Measurements from ENCODE around the gene OR51B6. TPM values are rescaled to one million over a fixed set of nuclear protein-coding genes. Genes with fewer than 3 reads are reported as not detected.

The OR51B6 gene
- total and polyA plus RNA-seq, 2 of the 13 experiments (the other 11 are each of a cell fraction or from before 2014, with no cell fraction given), result not detected

GRCh38 chr11:5345831-5346230 is 5.5 kb upstream of the OR51B6 start:
- in situ Hi-C loops (cut with HindIII; ENCODE audit: extremely low pct_ligation_motif_present, low pct_unique_long_range_greater_than_20kb), result no loop called here
- TF ChIP-seq TBX3 (IDR thresholded peaks at IDR 0.05; ENCODE audit: borderline replicate concordance), result no peak
- TF ChIP-seq NKX3-1 (CRISPR knock-in tag; IDR thresholded peaks at IDR 0.05), result no peak
- no peak for TF ChIP-seq MYC (CRISPR knock-in tag; IDR thresholded peaks at IDR 0.05; ENCODE audit: borderline replicate concordance)
- no peak for TF ChIP-seq GATA4 (IDR thresholded peaks at IDR 0.05; ENCODE audit: borderline replicate concordance, low read depth)
- TF ChIP-seq, protein P1, sequence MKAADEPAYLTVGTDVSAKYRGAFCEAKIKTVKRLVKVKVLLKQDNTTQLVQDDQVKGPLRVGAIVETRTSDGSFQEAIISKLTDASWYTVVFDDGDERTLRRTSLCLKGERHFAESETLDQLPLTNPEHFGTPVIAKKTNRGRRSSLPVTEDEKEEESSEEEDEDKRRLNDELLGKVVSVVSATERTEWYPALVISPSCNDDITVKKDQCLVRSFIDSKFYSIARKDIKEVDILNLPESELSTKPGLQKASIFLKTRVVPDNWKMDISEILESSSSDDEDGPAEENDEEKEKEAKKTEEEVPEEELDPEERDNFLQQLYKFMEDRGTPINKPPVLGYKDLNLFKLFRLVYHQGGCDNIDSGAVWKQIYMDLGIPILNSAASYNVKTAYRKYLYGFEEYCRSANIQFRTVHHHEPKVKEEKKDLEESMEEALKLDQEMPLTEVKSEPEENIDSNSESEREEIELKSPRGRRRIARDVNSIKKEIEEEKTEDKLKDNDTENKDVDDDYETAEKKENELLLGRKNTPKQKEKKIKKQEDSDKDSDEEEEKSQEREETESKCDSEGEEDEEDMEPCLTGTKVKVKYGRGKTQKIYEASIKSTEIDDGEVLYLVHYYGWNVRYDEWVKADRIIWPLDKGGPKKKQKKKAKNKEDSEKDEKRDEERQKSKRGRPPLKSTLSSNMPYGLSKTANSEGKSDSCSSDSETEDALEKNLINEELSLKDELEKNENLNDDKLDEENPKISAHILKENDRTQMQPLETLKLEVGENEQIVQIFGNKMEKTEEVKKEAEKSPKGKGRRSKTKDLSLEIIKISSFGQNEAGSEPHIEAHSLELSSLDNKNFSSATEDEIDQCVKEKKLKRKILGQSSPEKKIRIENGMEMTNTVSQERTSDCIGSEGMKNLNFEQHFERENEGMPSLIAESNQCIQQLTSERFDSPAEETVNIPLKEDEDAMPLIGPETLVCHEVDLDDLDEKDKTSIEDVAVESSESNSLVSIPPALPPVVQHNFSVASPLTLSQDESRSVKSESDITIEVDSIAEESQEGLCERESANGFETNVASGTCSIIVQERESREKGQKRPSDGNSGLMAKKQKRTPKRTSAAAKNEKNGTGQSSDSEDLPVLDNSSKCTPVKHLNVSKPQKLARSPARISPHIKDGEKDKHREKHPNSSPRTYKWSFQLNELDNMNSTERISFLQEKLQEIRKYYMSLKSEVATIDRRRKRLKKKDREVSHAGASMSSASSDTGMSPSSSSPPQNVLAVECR (CRISPR knock-in tag; IDR thresholded peaks at IDR 0.05; ENCODE audit: borderline replicate concordance), result no peak
- no peak for TF ChIP-seq CENPT (CRISPR knock-in tag; IDR thresholded peaks at IDR 0.05; ENCODE audit: low read depth)
- no peak for TF ChIP-seq KIAA2018 (CRISPR knock-in tag; IDR thresholded peaks at IDR 0.05; ENCODE audit: borderline replicate concordance)
- no peak for TF ChIP-seq ZIK1 (CRISPR knock-in tag; IDR thresholded peaks at IDR 0.05; ENCODE audit: borderline replicate concordance, low read depth)
- TF ChIP-seq, protein P2, sequence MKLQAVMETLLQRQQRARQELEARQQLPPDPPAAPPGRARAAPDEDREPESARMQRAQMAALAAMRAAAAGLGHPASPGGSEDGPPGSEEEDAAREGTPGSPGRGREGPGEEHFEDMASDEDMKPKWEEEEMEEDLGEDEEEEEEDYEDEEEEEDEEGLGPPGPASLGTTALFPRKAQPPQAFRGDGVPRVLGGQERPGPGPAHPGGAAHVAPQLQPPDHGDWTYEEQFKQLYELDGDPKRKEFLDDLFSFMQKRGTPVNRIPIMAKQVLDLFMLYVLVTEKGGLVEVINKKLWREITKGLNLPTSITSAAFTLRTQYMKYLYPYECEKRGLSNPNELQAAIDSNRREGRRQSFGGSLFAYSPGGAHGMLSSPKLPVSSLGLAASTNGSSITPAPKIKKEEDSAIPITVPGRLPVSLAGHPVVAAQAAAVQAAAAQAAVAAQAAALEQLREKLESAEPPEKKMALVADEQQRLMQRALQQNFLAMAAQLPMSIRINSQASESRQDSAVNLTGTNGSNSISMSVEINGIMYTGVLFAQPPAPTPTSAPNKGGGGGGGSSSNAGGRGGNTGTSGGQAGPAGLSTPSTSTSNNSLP (IDR thresholded peaks at IDR 0.05; ENCODE audit: low read depth, low read length), result no peak

More at GRCh38 chr11:5345831-5346230, 5.5 kb upstream of the OR51B6 start:
- H3K4me2 ChIP-seq (ENCODE audit: low read depth, low read length), result no peak overlapping the region
- no TSS peak for BruUV-seq (replicated peaks)
- POLR2A ChIA-PET, result no interaction called here
- no peaks in the 10 kb centered on the region for H4K20me1 ChIP-seq (ENCODE audit: insufficient read depth, low read length)
- no peak overlapping the region for H3K4me3 ChIP-seq (replicated peaks in 1 of 3; ENCODE audit: insufficient read depth in 1 of 3, low read depth in 2 of 3, low read length in 3 of 3)
- ATAC-seq (no peak), FAIRE-seq (no peak), DNase-seq (ENCODE audit: low spot score) (no peak)
- CTCF ChIA-PET (ENCODE audit: low intra/inter-chr PET ratio, low total read pairs), result no interaction called here
- no peaks in the 10 kb centered on the region for H3K9me3 ChIP-seq (ENCODE audit: low read length)
- intact Hi-C loops (cut with micrococcal nuclease; ENCODE audit: unreplicated experiment), result no loop called here
- no peaks in the 10 kb centered on the region for H3K36me3 ChIP-seq (replicated peaks in 1 of 2; ENCODE audit: control insufficient read depth in 1 of 2, insufficient read depth in 2 of 2, low read length in 2 of 2)
- H3K27me3 ChIP-seq (ENCODE audit: control insufficient read depth in 1 of 2, insufficient read depth in 2 of 2, low read length in 2 of 2), result no peaks in the 10 kb centered on the region
- H2AFZ ChIP-seq (ENCODE audit: low read length), result no peak overlapping the region
- 4% methylated on average over 3 of the region's 3 CpGs for WGBS (ENCODE audit: low lambda C conversion rate)
- H3K9ac ChIP-seq (ENCODE audit: insufficient read depth, low read depth, low read length), result no peak overlapping the region
- H3K4me1 ChIP-seq (ENCODE audit: insufficient read depth, low read length), result no peaks in the 10 kb centered on the region
- H3K27ac ChIP-seq (ENCODE audit: extremely low read length, insufficient read depth, low read length), result no peak overlapping the region
- no peaks in the 10 kb centered on the region for H3K79me2 ChIP-seq (ENCODE audit: insufficient read depth, low read length)
